GM12878 (cell line): Measurements from ENCODE around the gene COQ3. TPM values are rescaled to one million over a fixed set of nuclear protein-coding genes. Genes with fewer than 3 reads are reported as not detected.
A peak's percentile ranks its signal among the peaks of the same experiment; 100 is the strongest.

Experiments used
- ATAC-seq: fragments of 200-7000 bp; cut with Tn5 transposase; 3 replicates; pipeline ENCODE4 v1.9.1; 2020; ENCODE audit warnings: mild to moderate bottlenecking, moderate library complexity
- BruUV-seq: library from RNA; stranded (reverse); fragments of 400-500 nt; replicated peaks from 2 replicates; lab custom pipeline; 2021; lab: Mats Ljungman, UMichigan
- CTCF ChIA-PET: fragments of 300-600 bp; sonication (Branson Sonifier 250); formaldehyde crosslinking; extraction: SDS; loops from one replicate; lab custom pipeline; 2021; ENCODE audit warnings: inconsistent platforms; lab: Yijun Ruan, JAX
- POLR2A ChIA-PET: fragments of 350-600 bp; formaldehyde crosslinking; extraction: SDS; loops from one replicate; lab custom pipeline; 2021; ENCODE audit warnings: inconsistent platforms; lab: Charles Lee
- RAD21 ChIA-PET: fragments of 300-600 bp; sonication (Branson Sonifier 250); formaldehyde crosslinking; loops from one replicate; lab custom pipeline; 2023; ENCODE audit warnings: antibody characterized with exemption; ENCODE audit not compliant: unreplicated experiment; lab: Charles Lee
- SMC1A ChIA-PET: fragments of 300-600 bp; sonication (Branson Sonifier 250); formaldehyde crosslinking; loops from one replicate; lab custom pipeline; 2023; ENCODE audit not compliant: unreplicated experiment, uncharacterized antibody; lab: Charles Lee
- DNase-seq: peaks from one replicate; pipeline ENCODE4 v3.0.0-alpha.2; 2011; ENCODE audit warnings: low read depth, low spot score
- FAIRE-seq: peaks from 3 replicates; lab custom pipeline; 2011; peaks lifted over from hg19 to GRCh38; lab: Jason Lieb, UNC
- H2AFZ ChIP-seq: 2 replicates; pipeline ENCODE4 v1.6.0; 2011; ENCODE audit warnings: low read depth, low read length, control low read depth; ENCODE audit not compliant: control insufficient read depth
- H3K27ac ChIP-seq: 2 replicates; pipeline ENCODE4 v1.5.1; 2011; ENCODE audit warnings: control low read depth; ENCODE audit not compliant: control insufficient read depth, insufficient read depth
- H3K27me3 ChIP-seq, 2 experiments: replicated peaks in 1 of 2; 2 replicates each; pipeline versions ENCODE4 v1.6.0 to v1.6.1; 2011; ENCODE audit warnings: low read length in 1 of 2; ENCODE audit not compliant: control insufficient read depth in 2 of 2, insufficient read depth in 2 of 2
- H3K36me3 ChIP-seq, 2 experiments: 2 replicates each; pipeline ENCODE4 v1.5.1; 2011; ENCODE audit warnings: low read length in 1 of 2; ENCODE audit not compliant: control insufficient read depth in 2 of 2, insufficient read depth in 2 of 2
- H3K4me1 ChIP-seq: 2 replicates; pipeline ENCODE4 v1.6.1; 2011; ENCODE audit warnings: mild to moderate bottlenecking, low read length, moderate library complexity, mixed read lengths; ENCODE audit not compliant: control insufficient read depth, insufficient read depth
- H3K4me2 ChIP-seq: 2 replicates; pipeline ENCODE4 v1.6.0; 2011; ENCODE audit warnings: control low read depth; ENCODE audit not compliant: control insufficient read depth, insufficient read depth
- H3K4me3 ChIP-seq: fragments of 200-600 bp; sonication (generic); 2 replicates; pipeline ENCODE4 v1.5.1; 2016
- H3K79me2 ChIP-seq: 2 replicates; pipeline ENCODE4 v1.6.0; 2011; ENCODE audit warnings: low read length; ENCODE audit not compliant: control insufficient read depth, insufficient read depth
- H3K9ac ChIP-seq: 2 replicates; pipeline ENCODE4 v1.8.0; 2011; ENCODE audit warnings: low read length, control low read depth, mixed read lengths; ENCODE audit not compliant: control insufficient read depth, insufficient read depth
- H3K9me3 ChIP-seq: replicated peaks from 3 replicates; pipeline ENCODE4 v1.5.1; 2011; ENCODE audit warnings: mild to moderate bottlenecking, low read length; ENCODE audit not compliant: control insufficient read depth, insufficient read depth
- H4K20me1 ChIP-seq: 2 replicates; pipeline ENCODE4 v1.6.0; 2011; ENCODE audit not compliant: control insufficient read depth, insufficient read depth
- CREM ChIP-seq: IDR thresholded peaks from 2 replicates; pipeline ENCODE4 v1.6.1; 2014; ENCODE audit warnings: antibody characterized with exemption, low read depth
- E2F4 ChIP-seq: IDR thresholded peaks from 2 replicates; pipeline ENCODE4 v1.6.1; 2012; ENCODE audit warnings: low read depth, low read length, improper control_type of control experiment
- ELK1 ChIP-seq: IDR thresholded peaks from 2 replicates; pipeline ENCODE4 v1.6.1; 2012; ENCODE audit warnings: low read depth, low read length, improper control_type of control experiment
- GABPA ChIP-seq: IDR thresholded peaks from 2 replicates; pipeline ENCODE4 v1.6.1; 2014; ENCODE audit warnings: antibody characterized with exemption, low read depth, mild to moderate bottlenecking, inconsistent platforms
- NBN ChIP-seq: fragments of 450-650 bp; IDR thresholded peaks from 2 replicates; pipeline ENCODE4 v1.6.1; 2016
- NFXL1 ChIP-seq: fragments of 450-650 bp; IDR thresholded peaks from 2 replicates; pipeline ENCODE4 v1.6.1; 2017; ENCODE audit warnings: antibody characterized with exemption, mild to moderate bottlenecking, borderline replicate concordance
- NR2C1 ChIP-seq: fragments of 450-650 bp; IDR thresholded peaks from 2 replicates; pipeline ENCODE4 v1.6.1; 2017; ENCODE audit warnings: antibody characterized with exemption, mild to moderate bottlenecking, moderate library complexity
- REST ChIP-seq: IDR thresholded peaks from 2 replicates; pipeline ENCODE4 v1.6.1; 2012; ENCODE audit warnings: mild to moderate bottlenecking, low read depth, low read length
- RUNX3 ChIP-seq: IDR thresholded peaks from 2 replicates; pipeline ENCODE4 v1.6.1; 2012; ENCODE audit warnings: low read length, inconsistent platforms
- STAT1 ChIP-seq: fragments of 450-650 bp; conservative IDR thresholded peaks from 2 replicates; pipeline ENCODE4 v1.6.1; 2014; ENCODE audit warnings: antibody characterized with exemption, mild to moderate bottlenecking
- YY1 ChIP-seq: IDR thresholded peaks from 2 replicates; pipeline ENCODE4 v1.6.1; 2011; ENCODE audit warnings: low read depth, mild to moderate bottlenecking, low read length
- ZNF207 ChIP-seq: fragments of 450-650 bp; IDR thresholded peaks from 2 replicates; pipeline ENCODE4 v1.6.1; 2014; ENCODE audit warnings: antibody characterized with exemption, mild to moderate bottlenecking, borderline replicate concordance
- WGBS: methylation state at CpG from one replicate; pipeline ENCODE4 v1.1.6; 2016; ENCODE audit warnings: low lambda C conversion rate; ENCODE audit not compliant: insufficient replicate concordance, insufficient coverage; ENCODE audit errors: missing lambda C conversion rate; 5-methylcytosine and 5-hydroxymethylcytosine counted together
- in situ Hi-C: fragments of 300-500 bp; cut with MboI; formaldehyde crosslinking; loops from 9 replicates; pipeline ENCODE4 v1.14.3; 2018; ENCODE audit warnings: mixed read lengths
- intact Hi-C: fragments of 100-400 bp; cut with micrococcal nuclease; formaldehyde crosslinking; loops from one replicate; pipeline ENCODE4 v1.14.2; 2022; ENCODE audit not compliant: unreplicated experiment
- polyA plus RNA-seq, 11 experiments: library from polyadenylated mRNA; depleted of rRNA in 4 of 11; unstranded in 6 of 11; stranded (reverse) in 5 of 11; fragments of >200 nt; fragmentation: Nextera tagmentation in 4 of 11; fragmentation: Illumina TruSeq in 1 of 11; extraction: Ambion mirVana in 4 of 11; extraction: Trizol in 1 of 11; gene quantifications; 1 replicate in 1 of 11; 2 replicates in 10 of 11; pipeline versions ENCODE4 v1.2.1 to v1.2.3, GENCODE V29; 2011 to 2016; ENCODE audit warnings: inconsistent platforms in 2 of 11, missing spikeins in 2 of 11, low read depth in 1 of 11
- total RNA-seq, 4 experiments: library from RNA; depleted of rRNA in 3 of 4; stranded (reverse); fragments of >200 nt in 3 of 4; fragmentation: Illumina TruSeq in 1 of 4; extraction: Trizol in 1 of 4; gene quantifications; 2 replicates each; pipeline versions ENCODE4 v1.2.1 to v1.2.3, GENCODE V29; 2013 to 2021
- TF ChIP-seq, protein P1 (sequence below): fragments of 150-350 bp; IDR thresholded peaks from 2 replicates; pipeline ENCODE4 v1.6.1; 2016; ENCODE audit warnings: low read depth, low read length

The COQ3 gene
- total and polyA plus RNA-seq, 10 of the 15 experiments (the other 5 are each of a cell fraction or from before 2014, with no cell fraction given) = 9.3 to 50.6 (median 16.0) TPM

GRCh38 chr6:99333068-99333467 is 60.9 kb downstream of the COQ3 start:
- FAIRE-seq = peak; percentile 96
- TF ChIP-seq GABPA = 0 out of 2 replicates have a peak, but pooled peaks have one; percentile 30
- no peak for TF ChIP-seq E2F4
- TF ChIP-seq CREM = peak; percentile 70
- TF ChIP-seq STAT1 = no peak
- peak; percentile 58; the same call in 1 of the 2 replicates for TF ChIP-seq NBN
- TF ChIP-seq, protein P1, sequence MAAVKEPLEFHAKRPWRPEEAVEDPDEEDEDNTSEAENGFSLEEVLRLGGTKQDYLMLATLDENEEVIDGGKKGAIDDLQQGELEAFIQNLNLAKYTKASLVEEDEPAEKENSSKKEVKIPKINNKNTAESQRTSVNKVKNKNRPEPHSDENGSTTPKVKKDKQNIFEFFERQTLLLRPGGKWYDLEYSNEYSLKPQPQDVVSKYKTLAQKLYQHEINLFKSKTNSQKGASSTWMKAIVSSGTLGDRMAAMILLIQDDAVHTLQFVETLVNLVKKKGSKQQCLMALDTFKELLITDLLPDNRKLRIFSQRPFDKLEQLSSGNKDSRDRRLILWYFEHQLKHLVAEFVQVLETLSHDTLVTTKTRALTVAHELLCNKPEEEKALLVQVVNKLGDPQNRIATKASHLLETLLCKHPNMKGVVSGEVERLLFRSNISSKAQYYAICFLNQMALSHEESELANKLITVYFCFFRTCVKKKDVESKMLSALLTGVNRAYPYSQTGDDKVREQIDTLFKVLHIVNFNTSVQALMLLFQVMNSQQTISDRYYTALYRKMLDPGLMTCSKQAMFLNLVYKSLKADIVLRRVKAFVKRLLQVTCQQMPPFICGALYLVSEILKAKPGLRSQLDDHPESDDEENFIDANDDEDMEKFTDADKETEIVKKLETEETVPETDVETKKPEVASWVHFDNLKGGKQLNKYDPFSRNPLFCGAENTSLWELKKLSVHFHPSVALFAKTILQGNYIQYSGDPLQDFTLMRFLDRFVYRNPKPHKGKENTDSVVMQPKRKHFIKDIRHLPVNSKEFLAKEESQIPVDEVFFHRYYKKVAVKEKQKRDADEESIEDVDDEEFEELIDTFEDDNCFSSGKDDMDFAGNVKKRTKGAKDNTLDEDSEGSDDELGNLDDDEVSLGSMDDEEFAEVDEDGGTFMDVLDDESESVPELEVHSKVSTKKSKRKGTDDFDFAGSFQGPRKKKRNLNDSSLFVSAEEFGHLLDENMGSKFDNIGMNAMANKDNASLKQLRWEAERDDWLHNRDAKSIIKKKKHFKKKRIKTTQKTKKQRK = no peak
- TF ChIP-seq REST = no peak
- no peak for TF ChIP-seq ELK1
- TF ChIP-seq YY1 = peak; percentile 93
- TF ChIP-seq NFXL1 = peak; percentile 91
- no peak for TF ChIP-seq NR2C1
- peak; percentile 53; the same call in 1 of the 2 replicates for TF ChIP-seq ZNF207
- TF ChIP-seq RUNX3 = peak; percentile 66

More at GRCh38 chr6:99333068-99333467, 60.9 kb downstream of the COQ3 start:
- no peak overlapping the region for H3K27ac ChIP-seq
- POLR2A ChIA-PET = interaction anchor here (0.8 kb wide), 1 partner anchor 91 kb away, joined by 3 read pairs; no protein-coding TSS in a partner anchor
- H3K9ac ChIP-seq = no peak overlapping the region
- SMC1A ChIA-PET = interaction anchor here (1.3 to 3.9 kb wide), 3 partner anchors 70 to 92 kb away, joined by 3 to 46 read pairs (median 3); partner anchors contain the start of gene PNISR
- H3K36me3 ChIP-seq = no peaks in the 10 kb centered on the region
- BruUV-seq = no TSS peak
- CTCF ChIA-PET = interaction anchor here (3.3 to 4.3 kb wide), 2 partner anchors 94 to 414 kb away, joined by 26 to 61 read pairs; partner anchors contain the start of gene PNISR
- H4K20me1 ChIP-seq = no peaks in the 10 kb centered on the region
- no peaks in the 10 kb centered on the region for H3K79me2 ChIP-seq
- 0 out of 2 replicates have a peak overlapping the region, but pooled peaks have one; percentile 12 for H3K4me2 ChIP-seq
- 0 out of 2 replicates have a peak overlapping the region, but pooled peaks have one; percentile 32 for H3K4me3 ChIP-seq
- DNase-seq (peak; percentile 78), ATAC-seq (peak; percentile 91)
- no peak overlapping the region for H2AFZ ChIP-seq
- in situ Hi-C loops (loop anchor here (10.0 kb wide), 1 partner anchor 412 kb away; no protein-coding TSS in a partner anchor), intact Hi-C loops (loop anchor here (5.0 kb wide), 2 partner anchors 234 to 279 kb away; partner anchors contain the start of gene CCNC)
- H3K9me3 ChIP-seq = no peaks in the 10 kb centered on the region
- WGBS = 0% methylated on average over 6 of the region's 6 CpGs
- RAD21 ChIA-PET = no interaction called here
- H3K27me3 ChIP-seq = no peaks in the 10 kb centered on the region
- peaks cover 16% of the 10 kb centered on the region for H3K4me1 ChIP-seq
